WTC11 (cell line): ENCODE results near the gene HNF1A. TPM values are rescaled to one million over a fixed set of nuclear protein-coding genes. Genes with fewer than 3 reads are reported as not detected.
"Not testable (repeated sequence)": the region's sequence is repeated elsewhere in the genome, so short reads cannot be mapped to it uniquely, and the experiment has no call there.

Source experiments
- ATAC-seq: fragments of 200-7000 bp; cut with Tn5 transposase; 2 replicates; pipeline ENCODE4 v1.10.0; 2021; ENCODE audit warnings: mild to moderate bottlenecking, moderate library complexity
- CTCF ChIA-PET: fragments of 300-600 bp; sonication (Branson Sonifier 250); formaldehyde crosslinking; loops from one replicate; lab custom pipeline; 2021; ENCODE audit warnings: antibody characterized with exemption; lab: Charles Lee
- POLR2A ChIA-PET: fragments of 350-600 bp; sonication (Branson Sonifier 250); formaldehyde crosslinking; loops from one replicate; lab custom pipeline; 2021; ENCODE audit warnings: antibody characterized with exemption; lab: Charles Lee
- DNase-seq: peaks from one replicate; pipeline ENCODE4 v3.0.0; 2021; ENCODE audit warnings: low spot score
- H3K27ac Mint-ChIP-seq: 2 replicates; pipeline ENCODE4 v1.8.0; 2021; ENCODE audit warnings: mixed read lengths
- H3K27me3 Mint-ChIP-seq: 2 replicates; pipeline ENCODE4 v1.8.0; 2021; ENCODE audit warnings: low read depth, mild to moderate bottlenecking, moderate library complexity, mixed read lengths
- H3K36me3 Mint-ChIP-seq: 2 replicates; pipeline ENCODE4 v1.8.0; 2021; ENCODE audit warnings: mixed read lengths
- H3K4me1 Mint-ChIP-seq: 2 replicates; pipeline ENCODE4 v1.8.0; 2022; ENCODE audit warnings: mixed read lengths
- H3K4me3 Mint-ChIP-seq: 2 replicates; pipeline ENCODE4 v1.8.0; 2021; ENCODE audit warnings: mild to moderate bottlenecking, moderate library complexity, mixed read lengths
- H3K9me3 Mint-ChIP-seq: 2 replicates; pipeline ENCODE4 v1.8.0; 2021; ENCODE audit warnings: mixed read lengths
- ATF1 ChIP-seq: sonication (generic); formaldehyde crosslinking; IDR thresholded peaks from 2 replicates; pipeline ENCODE4 v1.8.1; 2023; ENCODE audit warnings: mild to moderate bottlenecking, moderate library complexity, missing genetic modification reagents
- ATF2 ChIP-seq: sonication (generic); formaldehyde crosslinking; IDR thresholded peaks from 2 replicates; pipeline ENCODE4 v1.8.1; 2022; ENCODE audit warnings: low read depth, missing genetic modification reagents, borderline replicate concordance
- CDX4 ChIP-seq: fragments of 250-450 bp; sonication (Bioruptor Pico); IDR thresholded peaks from 2 replicates; pipeline ENCODE4 v1.9.0; 2021; ENCODE audit warnings: moderate library complexity, mild to moderate bottlenecking, inconsistent platforms, borderline replicate concordance
- E2F4 ChIP-seq: sonication (generic); formaldehyde crosslinking; IDR thresholded peaks from 2 replicates; pipeline ENCODE4 v1.8.1; 2022; ENCODE audit warnings: low read depth, mild to moderate bottlenecking, moderate library complexity, missing genetic modification reagents, borderline replicate concordance
- GTF2I ChIP-seq: fragments of 250-450 bp; sonication (Bioruptor Pico); conservative IDR thresholded peaks from 2 replicates; pipeline ENCODE4 v1.4.0; 2021; ENCODE audit warnings: mild to moderate bottlenecking
- MAX ChIP-seq: sonication (generic); formaldehyde crosslinking; IDR thresholded peaks from 2 replicates; pipeline ENCODE4 v1.8.0; 2022; ENCODE audit warnings: mild to moderate bottlenecking, missing genetic modification reagents
- NR1H2 ChIP-seq: sonication (generic); formaldehyde crosslinking; IDR thresholded peaks from 2 replicates; pipeline ENCODE4 v1.9.0; 2021; ENCODE audit warnings: mild to moderate bottlenecking, moderate library complexity, missing genetic modification reagents
- NR2C2 ChIP-seq: sonication (generic); formaldehyde crosslinking; IDR thresholded peaks from 2 replicates; pipeline ENCODE4 v1.8.0; 2022; ENCODE audit warnings: mild to moderate bottlenecking, missing genetic modification reagents
- SMAD4 ChIP-seq: sonication (generic); formaldehyde crosslinking; IDR thresholded peaks from 2 replicates; pipeline ENCODE4 v1.8.0; 2022; ENCODE audit warnings: mild to moderate bottlenecking, missing genetic modification reagents
- SOX15 ChIP-seq: fragments of 250-450 bp; sonication (Bioruptor Pico); IDR thresholded peaks from 2 replicates; pipeline ENCODE4 v1.9.0; 2021; ENCODE audit warnings: mild to moderate bottlenecking
- STAT6 ChIP-seq: sonication (generic); formaldehyde crosslinking; conservative IDR thresholded peaks from 2 replicates; pipeline ENCODE4 v1.8.1; 2023; ENCODE audit warnings: mild to moderate bottlenecking, low read depth, missing genetic modification reagents, moderate library complexity
- TP53 ChIP-seq: sonication (generic); formaldehyde crosslinking; IDR thresholded peaks from 2 replicates; pipeline ENCODE4 v1.8.1; 2023; ENCODE audit warnings: mild to moderate bottlenecking, missing genetic modification reagents
- ZNF138 ChIP-seq: sonication (generic); formaldehyde crosslinking; conservative IDR thresholded peaks from 2 replicates; pipeline ENCODE4 v1.8.1; 2022; ENCODE audit warnings: mild to moderate bottlenecking, moderate library complexity, missing genetic modification reagents
- ZNF281 ChIP-seq: sonication (generic); formaldehyde crosslinking; IDR thresholded peaks from 2 replicates; pipeline ENCODE4 v1.8.0; 2023; ENCODE audit warnings: mild to moderate bottlenecking, missing genetic modification reagents
- ZNF396 ChIP-seq: fragments of 250-450 bp; sonication (Bioruptor Pico); IDR thresholded peaks from 2 replicates; pipeline ENCODE4 v1.8.0; 2021; ENCODE audit warnings: mild to moderate bottlenecking, moderate library complexity, borderline replicate concordance
- ZNF671 ChIP-seq: fragments of 250-450 bp; sonication (Bioruptor Pico); IDR thresholded peaks from 2 replicates; pipeline ENCODE4 v1.8.0; 2021; ENCODE audit warnings: mild to moderate bottlenecking
- total RNA-seq: library from RNA; stranded (reverse); gene quantifications from 3 replicates; pipeline ENCODE4 v1.2.3, GENCODE V29; 2021

Gene HNF1A
- total RNA-seq, 1 experiment from 2014 or later = not detected

- H3K9me3 Mint-ChIP-seq = no peaks in the 10 kb centered on the region
- H3K36me3 Mint-ChIP-seq = no peaks in the 10 kb centered on the region
- no peak for DNase-seq
- no peaks in the 10 kb centered on the region for H3K4me1 Mint-ChIP-seq
- ATAC-seq = no peak
- TF ChIP-seq STAT6 (CRISPR knock-in tag) (no peak), ZNF138 (CRISPR knock-in tag) (no peak)
- H3K27me3 Mint-ChIP-seq = peaks cover 7% of the 10 kb centered on the region
- CTCF ChIA-PET = no interaction called here
- POLR2A ChIA-PET = no interaction called here
- no peak overlapping the region for H3K4me3 Mint-ChIP-seq
- no peak overlapping the region for H3K27ac Mint-ChIP-seq
These were observed 64.7 kb downstream of the HNF1A start for GRCh38 chr12:121043067-121043466.

GRCh38 chr12:121047400-121047799, 69.1 kb downstream of the HNF1A start:
- H3K36me3 Mint-ChIP-seq, H3K4me1 Mint-ChIP-seq, H3K27ac Mint-ChIP-seq, H3K27me3 Mint-ChIP-seq, POLR2A ChIA-PET, H3K4me3 Mint-ChIP-seq, H3K9me3 Mint-ChIP-seq, ATAC-seq, DNase-seq: not testable (repeated sequence)
- CTCF ChIA-PET = interaction anchor here (1.7 kb wide), 1 partner anchor 13 kb away, joined by 10 read pairs; no protein-coding TSS in a partner anchor

- ChIA-PET CTCF (interaction anchor here (1.7 kb wide), 1 partner anchor 12 kb away, joined by 10 read pairs; no protein-coding TSS in a partner anchor), POLR2A (no interaction called here)
- Mint-ChIP-seq H3K27ac (no peak overlapping the region), H3K27me3 (no peaks in the 10 kb centered on the region; the same call in 1 of the 2 replicates), H3K4me3 (no peak overlapping the region), H3K9me3 (peaks cover 3% of the 10 kb centered on the region; the same call in 1 of the 2 replicates), H3K4me1 (no peaks in the 10 kb centered on the region), H3K36me3 (no peaks in the 10 kb centered on the region)
- ATAC-seq = no peak
- TF ChIP-seq SMAD4 (no peak), E2F4 (CRISPR knock-in tag) (no peak), ATF1 (CRISPR knock-in tag) (no peak), CDX4 (no peak), SOX15 (no peak), NR1H2 (CRISPR knock-in tag) (no peak), GTF2I (CRISPR knock-in tag) (no peak), ZNF281 (CRISPR knock-in tag) (no peak), ZNF396 (CRISPR knock-in tag) (no peak), MAX (CRISPR knock-in tag) (no peak), ATF2 (no peak), TP53 (CRISPR knock-in tag) (no peak), ZNF671 (CRISPR knock-in tag) (no peak), NR2C2 (no peak)
- DNase-seq = no peak
These were observed 70.1 kb downstream of the HNF1A start for GRCh38 chr12:121048442-121048841.
